Middle frontal gyrus (tissue), 1 donor: ENCODE measurements around the gene ZNF592.

Experiments
- DNase-seq: peaks from one replicate; pipeline ENCODE4 v3.0.0-alpha.2; 2015; ENCODE audit warnings: low spot score; ENCODE audit errors: extremely low spot score

Gene ZNF592

DNA sequence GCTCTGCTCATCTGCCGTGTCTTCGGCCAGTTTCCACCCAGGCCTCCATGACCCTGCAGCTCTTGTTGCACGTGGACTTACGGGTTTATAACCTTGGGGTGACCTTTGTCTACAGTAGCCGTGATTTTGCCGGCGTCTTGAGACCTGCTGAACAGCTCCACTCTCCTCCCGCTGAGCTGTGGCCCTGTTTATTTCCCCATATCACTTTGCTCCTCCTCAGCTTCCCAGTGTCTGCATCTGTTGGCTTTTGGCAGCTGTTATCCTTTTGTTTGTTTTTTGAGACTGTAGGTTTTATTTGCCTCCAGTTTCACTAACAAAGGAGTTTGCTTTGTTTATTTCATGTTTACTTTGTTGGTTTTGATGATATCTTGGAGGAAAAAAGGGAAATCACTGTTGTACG lies 106.7 kb downstream of the ZNF592 start:
- no peak for DNase-seq

DNA sequence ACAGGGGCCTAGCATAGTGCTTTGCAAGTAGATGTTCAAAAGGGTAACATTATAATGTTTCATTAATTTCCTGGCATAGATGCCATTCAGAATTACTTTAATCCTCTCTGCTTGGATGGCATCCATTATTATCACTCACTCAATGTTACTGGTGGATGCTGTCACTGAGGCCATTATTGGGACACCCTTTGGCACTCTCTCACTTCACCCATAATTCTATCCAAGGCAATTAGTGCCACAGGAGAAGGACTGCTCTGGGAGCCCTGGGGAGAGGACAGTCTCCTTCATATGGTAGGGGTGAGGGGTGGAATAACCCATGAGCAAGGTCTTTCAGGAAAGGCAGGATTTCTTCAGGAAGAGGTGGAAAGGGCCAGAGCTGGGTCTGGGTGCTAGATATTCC lies 107.4 kb downstream of the ZNF592 start:
- no peak for DNase-seq
